Femur (tissue), 1 donor: ENCODE data around the gene PAQR4.

Source experiments
- DNase-seq: peaks from one replicate; pipeline ENCODE4 v3.0.0-alpha.2; 2017

Gene PAQR4

GRCh38 chr16:2946649-2947048 is 22.5 kb upstream of the PAQR4 start:
- no peak for DNase-seq

- DNase-seq, result no peak
Observed at GRCh38 chr16:2948807-2949704, 20.1 kb upstream of the PAQR4 start.

- DNase-seq, result no peak
Observed at GRCh38 chr16:2949705-2950352, 19.3 kb upstream of the PAQR4 start.

GRCh38 chr16:2950353-2950724 is 18.8 kb upstream of the PAQR4 start:
- no peak for DNase-seq

- DNase-seq, result no peak
Observed at GRCh38 chr16:2950773-2951172, 18.4 kb upstream of the PAQR4 start.

GRCh38 chr16:2952679-2953078 is 16.5 kb upstream of the PAQR4 start:
- DNase-seq, result no peak

GRCh38 chr16:2953706-2954627 is 15.2 kb upstream of the PAQR4 start:
- peak; percentile 36 for DNase-seq

- DNase-seq, result no peak
Observed at GRCh38 chr16:2954656-2955381, 14.3 kb upstream of the PAQR4 start.

GRCh38 chr16:2955438-2955778 is 13.7 kb upstream of the PAQR4 start:
- DNase-seq, result no peak

GRCh38 chr16:2955779-2956578 is 13.2 kb upstream of the PAQR4 start:
- peak; percentile 45 for DNase-seq

GRCh38 chr16:2956579-2956956 is 12.6 kb upstream of the PAQR4 start:
- no peak for DNase-seq

GRCh38 chr16:2959206-2959605 is 9.9 kb upstream of the PAQR4 start:
- DNase-seq, result no peak

GRCh38 chr16:2960183-2961010 is 8.8 kb upstream of the PAQR4 start:
- DNase-seq, result no peak

GRCh38 chr16:2962334-2963073 is 6.6 kb upstream of the PAQR4 start:
- no peak for DNase-seq

GRCh38 chr16:2963074-2963722 is 6.0 kb upstream of the PAQR4 start:
- no peak for DNase-seq

GRCh38 chr16:2963723-2964474 is 5.2 kb upstream of the PAQR4 start, which contains the start of gene KREMEN2:
TSS of gene KREMEN2 (plus strand) at chr16:2964275. CDS start at chr16:2964521, 246 bp downstream.
- no peak for DNase-seq

- no peak for DNase-seq
Observed at GRCh38 chr16:2964475-2965336, 4.4 kb upstream of the PAQR4 start.
